Fibroblast of the aortic adventitia (primary cell): ENCODE results near the gene HEPACAM. TPM values are rescaled to one million over a fixed set of nuclear protein-coding genes. Genes with fewer than 3 reads are reported as not detected.
"Not testable (repeated sequence)": the region's sequence is repeated elsewhere in the genome, so short reads cannot be mapped to it uniquely, and the experiment has no call there.

ENCODE experiments used
- DNase-seq: peaks from one replicate; pipeline ENCODE4 v3.0.0-alpha.2; 2010; ENCODE audit warnings: low read depth
- H3K4me3 ChIP-seq: 2 replicates; pipeline ENCODE4 v1.5.1; 2011; ENCODE audit warnings: low read depth, mild to moderate bottlenecking, control low read depth, low read length, moderate library complexity
- total RNA-seq: library from RNA; depleted of rRNA; stranded (reverse); fragments of >200 nt; gene quantifications from 2 replicates; pipeline ENCODE4 v1.2.3, GENCODE V29; 2012; ENCODE audit warnings: low replicate concordance
- TF ChIP-seq, protein P1 (sequence below): IDR thresholded peaks from 2 replicates; pipeline ENCODE4 v1.5.1; 2011; ENCODE audit warnings: mild to moderate bottlenecking, low read length, control low read depth, inconsistent platforms; ENCODE audit not compliant: insufficient read depth

Gene HEPACAM
- total RNA-seq, 1 donor, result not detected

DNA sequence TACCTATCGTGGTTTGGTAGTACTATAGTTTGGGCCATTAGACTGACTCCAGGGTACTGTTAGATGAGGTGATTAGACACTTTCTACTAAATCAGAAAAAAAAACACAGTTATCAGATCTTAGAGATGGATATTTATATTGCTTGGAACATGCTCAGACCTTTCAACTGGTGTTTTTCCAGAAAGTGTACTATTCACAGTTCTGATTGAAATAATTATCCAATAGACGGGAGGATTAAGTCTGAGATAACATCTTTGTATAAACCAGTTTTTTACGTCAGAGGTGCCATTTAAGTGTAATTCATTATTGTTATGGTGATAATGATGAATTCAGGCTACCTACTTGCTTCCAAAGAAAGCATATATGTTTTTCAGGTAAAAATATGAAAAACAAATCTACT lies 40.7 kb upstream of the HEPACAM start:
- no peak overlapping the region for H3K4me3 ChIP-seq
- TF ChIP-seq, protein P1, sequence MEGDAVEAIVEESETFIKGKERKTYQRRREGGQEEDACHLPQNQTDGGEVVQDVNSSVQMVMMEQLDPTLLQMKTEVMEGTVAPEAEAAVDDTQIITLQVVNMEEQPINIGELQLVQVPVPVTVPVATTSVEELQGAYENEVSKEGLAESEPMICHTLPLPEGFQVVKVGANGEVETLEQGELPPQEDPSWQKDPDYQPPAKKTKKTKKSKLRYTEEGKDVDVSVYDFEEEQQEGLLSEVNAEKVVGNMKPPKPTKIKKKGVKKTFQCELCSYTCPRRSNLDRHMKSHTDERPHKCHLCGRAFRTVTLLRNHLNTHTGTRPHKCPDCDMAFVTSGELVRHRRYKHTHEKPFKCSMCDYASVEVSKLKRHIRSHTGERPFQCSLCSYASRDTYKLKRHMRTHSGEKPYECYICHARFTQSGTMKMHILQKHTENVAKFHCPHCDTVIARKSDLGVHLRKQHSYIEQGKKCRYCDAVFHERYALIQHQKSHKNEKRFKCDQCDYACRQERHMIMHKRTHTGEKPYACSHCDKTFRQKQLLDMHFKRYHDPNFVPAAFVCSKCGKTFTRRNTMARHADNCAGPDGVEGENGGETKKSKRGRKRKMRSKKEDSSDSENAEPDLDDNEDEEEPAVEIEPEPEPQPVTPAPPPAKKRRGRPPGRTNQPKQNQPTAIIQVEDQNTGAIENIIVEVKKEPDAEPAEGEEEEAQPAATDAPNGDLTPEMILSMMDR, result no peak
- DNase-seq, result no peak

DNA sequence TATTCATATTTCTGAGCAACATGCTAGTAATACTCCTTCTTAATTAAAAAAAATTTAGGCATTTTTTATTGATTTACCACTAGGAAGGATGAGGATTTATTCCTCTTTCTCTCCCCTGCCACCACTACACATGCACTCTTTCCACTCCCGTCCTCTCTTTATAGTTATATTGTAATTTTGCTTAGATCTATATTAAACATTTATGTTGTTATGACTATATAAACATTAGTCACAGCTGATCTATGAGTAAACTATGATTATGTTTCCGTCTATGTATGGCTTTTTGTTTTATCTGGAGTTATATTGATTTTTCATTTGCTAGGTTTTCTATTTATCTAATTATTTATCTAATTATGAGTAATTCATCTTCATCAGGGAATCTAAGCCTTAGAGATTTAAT lies 36.0 kb upstream of the HEPACAM start:
- TF ChIP-seq, protein P1, result no peak
- DNase-seq, result no peak
- H3K4me3 ChIP-seq, result no peak overlapping the region

DNA sequence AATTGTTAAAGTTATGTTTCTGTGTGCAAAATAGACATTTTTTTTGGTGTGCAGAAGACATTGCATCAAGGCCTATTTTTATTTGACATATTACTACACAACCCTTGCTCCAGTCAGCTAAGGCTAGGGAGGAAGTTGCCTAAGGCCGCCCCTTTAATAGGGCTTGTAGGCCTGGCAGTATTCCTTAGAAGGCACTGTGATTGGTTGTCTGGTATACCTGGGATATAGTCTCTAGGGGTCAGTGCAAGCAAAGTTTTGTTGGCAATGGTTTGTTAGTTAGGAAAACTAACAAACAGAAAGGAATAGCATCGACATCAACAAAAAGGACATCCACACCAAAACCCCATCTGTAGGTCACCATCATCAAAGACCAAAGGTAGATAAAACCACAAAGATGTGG lies 35.1 kb upstream of the HEPACAM start:
- DNase-seq, result peak; percentile 39
- TF ChIP-seq, protein P1, result no peak
- H3K4me3 ChIP-seq, result no peak overlapping the region

DNA sequence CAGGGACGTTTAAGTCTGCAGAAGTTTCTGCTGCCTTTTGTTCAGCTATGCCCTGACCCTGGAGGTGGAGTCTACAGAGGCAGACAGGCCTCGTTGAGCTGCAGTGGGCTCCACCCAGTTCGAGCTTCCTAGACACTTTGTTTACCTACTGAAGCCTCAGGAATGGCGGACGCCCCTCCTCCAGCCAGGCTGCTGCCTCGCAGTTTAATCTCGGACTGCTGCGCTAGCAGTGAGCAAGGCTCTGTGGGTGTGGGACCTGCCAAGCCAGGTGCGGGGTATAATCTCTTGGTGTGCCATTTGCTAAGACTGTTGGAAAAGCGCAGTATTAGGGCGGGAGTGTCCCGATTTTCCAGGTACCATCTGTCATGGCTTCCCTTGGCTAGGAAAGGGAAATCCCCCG lies 32.4 kb upstream of the HEPACAM start:
- DNase-seq, H3K4me3 ChIP-seq: not testable (repeated sequence)

DNA sequence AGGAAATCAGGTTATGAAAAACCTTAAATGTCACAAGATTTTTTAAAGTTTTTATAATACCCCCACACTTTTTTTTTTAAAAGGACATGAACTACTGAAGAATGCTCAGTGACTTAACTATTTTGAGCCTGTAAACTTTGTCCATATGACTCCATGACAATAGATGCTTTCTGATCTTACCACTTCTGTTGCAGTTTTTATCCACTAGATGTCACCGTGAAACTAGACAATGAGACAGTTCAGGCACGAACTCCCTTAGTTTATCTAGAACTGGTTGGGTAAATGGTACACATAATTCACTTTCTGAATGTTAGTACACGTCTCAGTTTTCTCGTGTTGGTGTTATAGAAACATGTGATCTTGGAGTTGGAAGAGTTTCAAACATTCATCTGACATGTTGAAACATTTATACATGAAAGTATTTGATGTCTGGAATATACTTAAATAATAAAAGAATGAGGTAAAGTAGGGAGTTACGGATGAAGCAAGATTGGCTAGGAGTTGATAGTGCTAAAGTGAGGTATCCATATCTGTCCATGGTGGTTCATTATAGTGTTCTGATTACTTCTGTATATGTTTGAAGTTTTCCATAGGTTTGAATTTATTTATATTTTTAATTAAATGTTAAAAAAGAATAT lies 26.2 kb upstream of the HEPACAM start:
- TF ChIP-seq, protein P1, result peak; percentile 76
- peak; percentile 91 for DNase-seq
- H3K4me3 ChIP-seq, result no peak overlapping the region

DNA sequence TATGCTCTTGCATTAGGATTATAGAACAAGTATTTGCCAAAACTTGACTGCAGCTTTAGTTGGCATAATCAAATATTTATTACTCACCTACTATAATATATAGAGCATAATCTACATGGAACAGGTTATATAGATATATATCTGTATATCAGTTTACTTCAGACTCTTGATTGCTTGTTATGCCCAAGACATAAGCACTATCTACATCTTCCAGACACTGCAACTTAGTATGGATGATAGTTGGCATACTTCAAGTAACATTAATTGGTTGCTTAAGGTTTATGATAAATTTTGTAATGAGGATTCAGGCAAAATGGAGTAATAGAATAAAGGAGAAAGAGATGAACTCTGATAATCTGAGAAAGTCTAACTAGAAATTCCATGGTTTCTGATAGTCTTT lies 19.2 kb upstream of the HEPACAM start:
- H3K4me3 ChIP-seq, result peak overlapping the region; percentile 72
- TF ChIP-seq, protein P1, result no peak
- no peak for DNase-seq

DNA sequence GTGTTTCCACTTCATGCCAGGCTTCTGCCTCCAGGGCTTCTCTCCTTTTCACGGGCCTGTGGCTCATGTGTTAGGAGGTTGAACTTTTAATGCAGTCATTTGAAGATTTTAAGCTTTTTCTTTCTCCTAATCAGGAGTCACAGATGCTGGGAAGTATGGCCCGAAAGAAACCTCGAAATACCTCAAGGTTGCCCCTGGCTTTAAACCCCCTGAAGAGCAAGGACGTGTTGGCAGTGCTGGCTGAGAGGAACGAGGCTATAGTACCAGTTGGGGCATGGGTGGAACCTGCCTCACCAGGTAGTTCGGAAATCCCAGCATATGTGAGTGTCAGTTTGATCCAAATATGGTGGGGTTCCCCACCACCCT lies 18.7 kb upstream of the HEPACAM start:
- no peak for DNase-seq
- TF ChIP-seq, protein P1, result no peak
- H3K4me3 ChIP-seq, result peak overlapping the region; percentile 72
